ENCODE measurements around the gene LRAT. TPM values are rescaled to one million over a fixed set of nuclear protein-coding genes. Genes with fewer than 3 reads are reported as not detected.

The LRAT gene
- total and polyA plus RNA-seq, 2 experiments from 2014 or later = 2.5 to 12.6 TPM

GRCh38 chr4:154731756-154732155, 12.0 kb upstream of the LRAT start:
- H3K27ac ChIP-seq = no peak overlapping the region
- H3K9me3 ChIP-seq (ENCODE audit: low read depth) = no peaks in the 10 kb centered on the region
- no peaks in the 10 kb centered on the region for H3K27me3 ChIP-seq
- TF ChIP-seq CTCF (IDR thresholded peaks at IDR 0.05; ENCODE audit: low read depth, low read length) = no peak
- no peaks in the 10 kb centered on the region for H3K36me3 ChIP-seq
- DNase-seq (ENCODE audit: low read depth in 1 of 2, low spot score in 1 of 2) = no peak
- H3K4me1 ChIP-seq (ENCODE audit: low read depth) = peaks cover 5% of the 10 kb centered on the region
- no peak overlapping the region for H3K4me3 ChIP-seq

GRCh38 chr4:154732669-154733068, 11.1 kb upstream of the LRAT start:
- DNase-seq (ENCODE audit: low read depth in 1 of 2, low spot score in 1 of 2) = no peak
- peaks cover 13% of the 10 kb centered on the region for H3K4me1 ChIP-seq (ENCODE audit: low read depth)

GRCh38 chr4:154736770-154737169, 7.0 kb upstream of the LRAT start:
- H3K4me1 ChIP-seq (ENCODE audit: low read depth) = peaks cover 22% of the 10 kb centered on the region
- H3K9me3 ChIP-seq (ENCODE audit: low read depth) = no peaks in the 10 kb centered on the region
- no peak overlapping the region for H3K27ac ChIP-seq
- H3K4me3 ChIP-seq = no peak overlapping the region
- no peaks in the 10 kb centered on the region for H3K36me3 ChIP-seq
- peaks cover 14% of the 10 kb centered on the region for H3K27me3 ChIP-seq
- no peak for DNase-seq (ENCODE audit: low read depth in 1 of 2, low spot score in 1 of 2)
- no peak for TF ChIP-seq CTCF (IDR thresholded peaks at IDR 0.05; ENCODE audit: low read depth, low read length)

More at GRCh38 chr4:154732669-154733068, 11.1 kb upstream of the LRAT start:
- no peak overlapping the region for H3K27ac ChIP-seq
- no peak for TF ChIP-seq CTCF (IDR thresholded peaks at IDR 0.05; ENCODE audit: low read depth, low read length)
- no peaks in the 10 kb centered on the region for H3K27me3 ChIP-seq
- H3K36me3 ChIP-seq = no peaks in the 10 kb centered on the region
- H3K9me3 ChIP-seq (ENCODE audit: low read depth) = no peaks in the 10 kb centered on the region
- H3K4me3 ChIP-seq = no peak overlapping the region

- Histone ChIP-seq H3K27me3 (peaks cover 31% of the 10 kb centered on the region), H3K4me3 (no peak overlapping the region), H3K36me3 (no peaks in the 10 kb centered on the region), H3K4me1 (ENCODE audit: low read depth) (peaks cover 29% of the 10 kb centered on the region), H3K27ac (peak overlapping the region; percentile 28), H3K9me3 (ENCODE audit: low read depth) (no peaks in the 10 kb centered on the region)
- DNase-seq (ENCODE audit: low read depth in 1 of 2, low spot score in 1 of 2) = peak in 1 of 2 donors; percentile 46
- no peak for TF ChIP-seq CTCF (IDR thresholded peaks at IDR 0.05; ENCODE audit: low read depth, low read length)
Measured at GRCh38 chr4:154738426-154738825, 5.4 kb upstream of the LRAT start.

- Histone ChIP-seq H3K27ac (no peak overlapping the region), H3K36me3 (no peaks in the 10 kb centered on the region), H3K27me3 (peaks cover 38% of the 10 kb centered on the region), H3K4me1 (ENCODE audit: low read depth) (peaks cover 29% of the 10 kb centered on the region), H3K4me3 (no peak overlapping the region), H3K9me3 (ENCODE audit: low read depth) (no peaks in the 10 kb centered on the region)
- no peak for DNase-seq (ENCODE audit: low read depth in 1 of 2, low spot score in 1 of 2)
- no peak for TF ChIP-seq CTCF (IDR thresholded peaks at IDR 0.05; ENCODE audit: low read depth, low read length)
Measured at GRCh38 chr4:154739111-154739510, 4.7 kb upstream of the LRAT start.

- Histone ChIP-seq H3K27ac (no peak overlapping the region), H3K4me1 (ENCODE audit: low read depth) (peaks cover 29% of the 10 kb centered on the region), H3K9me3 (ENCODE audit: low read depth) (no peaks in the 10 kb centered on the region), H3K27me3 (peaks cover 50% of the 10 kb centered on the region), H3K4me3 (no peak overlapping the region), H3K36me3 (no peaks in the 10 kb centered on the region)
- DNase-seq (ENCODE audit: low read depth in 1 of 2, low spot score in 1 of 2) = no peak
- TF ChIP-seq CTCF (IDR thresholded peaks at IDR 0.05; ENCODE audit: low read depth, low read length) = no peak
Measured at GRCh38 chr4:154740462-154740861, 3.3 kb upstream of the LRAT start.

All from cardiac muscle cell (in vitro differentiated cells and primary cell).